Osteoblast (primary cell): ENCODE results near the gene SATB1. TPM values are rescaled to one million over a fixed set of nuclear protein-coding genes. Genes with fewer than 3 reads are reported as not detected.
A peak's percentile ranks its signal among the peaks of the same experiment; 100 is the strongest.

Experiments used
- DNase-seq: peaks from one replicate; pipeline ENCODE4 v3.0.0; 2011; ENCODE audit warnings: low spot score, mixed read lengths; ENCODE audit not compliant: insufficient read length; ENCODE audit errors: missing footprints
- H2AFZ ChIP-seq: 2 replicates; pipeline ENCODE4 v1.6.0; 2011; ENCODE audit warnings: mild to moderate bottlenecking, low read length
- H3K27ac ChIP-seq: 2 replicates; pipeline ENCODE4 v1.5.1; 2011; ENCODE audit warnings: mild to moderate bottlenecking, low read depth, low read length, moderate library complexity
- H3K27me3 ChIP-seq: 2 replicates; pipeline ENCODE4 v1.6.0; 2012; ENCODE audit warnings: mild to moderate bottlenecking, control low read depth, inconsistent platforms, low read length, moderate library complexity; ENCODE audit not compliant: insufficient read depth
- H3K36me3 ChIP-seq: 2 replicates; pipeline ENCODE4 v1.5.1; 2011; ENCODE audit warnings: mild to moderate bottlenecking, low read length, control low read depth, moderate library complexity; ENCODE audit not compliant: insufficient read depth
- H3K4me1 ChIP-seq: 2 replicates; pipeline ENCODE4 v1.5.1; 2011; ENCODE audit warnings: mild to moderate bottlenecking, low read length, control low read depth, moderate library complexity; ENCODE audit not compliant: insufficient read depth
- H3K4me2 ChIP-seq: 2 replicates; pipeline ENCODE4 v1.6.0; 2011; ENCODE audit warnings: mild to moderate bottlenecking, low read length; ENCODE audit not compliant: insufficient read depth
- H3K4me3 ChIP-seq: fragments of 200-600 bp; sonication (generic); 3 replicates; pipeline ENCODE4 v1.5.1; 2012; ENCODE audit warnings: mild to moderate bottlenecking, low read length, inconsistent platforms; ENCODE audit not compliant: insufficient read depth
- H3K79me2 ChIP-seq: 2 replicates; pipeline ENCODE4 v1.6.0; 2012; ENCODE audit warnings: mild to moderate bottlenecking, low read length, control low read depth, inconsistent platforms; ENCODE audit not compliant: insufficient read depth
- H3K9me3 ChIP-seq: 2 replicates; pipeline ENCODE4 v1.5.1; 2011; ENCODE audit warnings: low read depth, low read length, control low read depth
- H4K20me1 ChIP-seq: 2 replicates; pipeline ENCODE4 v1.6.0; 2012; ENCODE audit warnings: mild to moderate bottlenecking, low read length, control low read depth; ENCODE audit not compliant: insufficient read depth
- total RNA-seq: library from RNA; depleted of rRNA; stranded (reverse); fragments of >200 nt; gene quantifications from 2 replicates; pipeline ENCODE4 v1.2.3, GENCODE V29; 2012
- TF ChIP-seq, protein P1 (sequence below): IDR thresholded peaks from 2 replicates; pipeline ENCODE4 v1.5.1; 2011; ENCODE audit warnings: mild to moderate bottlenecking, low read depth, low read length, moderate library complexity; ENCODE audit errors: extremely low read depth

Gene SATB1
- total RNA-seq, 1 donor, result 29.0 TPM

DNA sequence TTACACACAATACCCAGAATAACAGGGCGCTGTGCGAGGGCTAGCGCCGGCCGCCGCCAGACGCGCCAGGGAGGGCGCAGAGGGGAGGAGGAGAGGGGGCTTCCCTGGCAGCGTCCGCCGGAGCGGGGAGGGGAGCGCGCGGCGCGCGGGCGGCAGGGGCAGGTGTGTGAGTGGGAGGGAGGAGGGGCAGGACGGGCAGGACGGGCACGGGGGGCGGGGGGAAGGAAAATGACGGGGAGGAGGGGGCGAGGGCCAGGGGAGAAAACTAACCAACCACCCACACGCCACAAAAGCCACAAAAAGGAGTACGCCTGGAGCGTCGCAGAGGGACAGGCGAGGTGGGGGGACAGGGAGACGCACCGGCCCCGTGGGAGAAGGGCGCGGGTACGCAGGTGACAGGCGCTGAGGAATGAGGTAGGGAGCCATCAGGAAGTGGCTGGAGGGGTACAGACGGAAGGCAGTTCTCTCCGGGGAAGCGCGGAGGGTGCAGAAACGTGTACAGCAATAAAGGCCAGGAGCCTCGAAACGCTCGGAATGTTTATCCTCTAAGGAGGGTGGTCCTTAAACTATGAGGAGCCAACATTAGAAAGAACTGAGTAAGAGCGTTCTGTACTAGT is 610 bp upstream of the SATB1 start:
- Histone ChIP-seq H3K79me2 (no peaks in the 10 kb centered on the region), H3K36me3 (no peaks in the 10 kb centered on the region), H3K9me3 (no peaks in the 10 kb centered on the region), H2AFZ (peak overlapping the region; percentile 82), H3K4me1 (no peaks in the 10 kb centered on the region), H3K4me3 (peak overlapping the region; percentile 88), H3K27me3 (peaks cover 10% of the 10 kb centered on the region), H3K4me2 (peak overlapping the region; percentile 87), H3K27ac (no peak overlapping the region), H4K20me1 (no peaks in the 10 kb centered on the region)
- TF ChIP-seq, protein P1, sequence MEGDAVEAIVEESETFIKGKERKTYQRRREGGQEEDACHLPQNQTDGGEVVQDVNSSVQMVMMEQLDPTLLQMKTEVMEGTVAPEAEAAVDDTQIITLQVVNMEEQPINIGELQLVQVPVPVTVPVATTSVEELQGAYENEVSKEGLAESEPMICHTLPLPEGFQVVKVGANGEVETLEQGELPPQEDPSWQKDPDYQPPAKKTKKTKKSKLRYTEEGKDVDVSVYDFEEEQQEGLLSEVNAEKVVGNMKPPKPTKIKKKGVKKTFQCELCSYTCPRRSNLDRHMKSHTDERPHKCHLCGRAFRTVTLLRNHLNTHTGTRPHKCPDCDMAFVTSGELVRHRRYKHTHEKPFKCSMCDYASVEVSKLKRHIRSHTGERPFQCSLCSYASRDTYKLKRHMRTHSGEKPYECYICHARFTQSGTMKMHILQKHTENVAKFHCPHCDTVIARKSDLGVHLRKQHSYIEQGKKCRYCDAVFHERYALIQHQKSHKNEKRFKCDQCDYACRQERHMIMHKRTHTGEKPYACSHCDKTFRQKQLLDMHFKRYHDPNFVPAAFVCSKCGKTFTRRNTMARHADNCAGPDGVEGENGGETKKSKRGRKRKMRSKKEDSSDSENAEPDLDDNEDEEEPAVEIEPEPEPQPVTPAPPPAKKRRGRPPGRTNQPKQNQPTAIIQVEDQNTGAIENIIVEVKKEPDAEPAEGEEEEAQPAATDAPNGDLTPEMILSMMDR, result no peak
- no peak for DNase-seq

DNA sequence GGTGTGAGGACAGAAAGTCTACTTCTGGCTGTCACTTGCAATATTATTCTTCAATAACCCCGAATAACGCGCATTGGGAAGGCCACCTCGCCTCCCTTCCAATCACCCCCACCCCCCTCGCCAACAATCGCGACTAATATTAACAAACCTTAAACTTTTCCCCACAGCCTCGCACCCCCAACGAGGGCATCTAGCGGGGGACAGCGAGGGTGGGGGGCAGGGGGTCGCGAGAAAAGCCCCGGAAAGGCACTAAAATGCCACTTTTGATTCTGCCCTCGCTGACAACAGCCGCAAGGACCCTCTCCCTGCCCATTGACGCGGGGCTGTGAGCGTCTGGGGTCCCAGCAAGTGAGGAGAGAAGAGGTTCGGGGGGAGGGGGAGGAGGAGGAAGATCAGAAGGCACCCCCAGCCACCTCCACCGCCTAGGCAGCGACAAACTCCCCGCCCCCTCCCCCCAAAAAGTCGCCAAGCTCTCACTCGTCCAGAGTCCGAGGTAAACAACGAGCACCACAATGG is 868 bp downstream of the SATB1 start:
- peaks cover 3% of the 10 kb centered on the region for H3K27me3 ChIP-seq
- H3K4me1 ChIP-seq, result no peaks in the 10 kb centered on the region
- no peaks in the 10 kb centered on the region for H3K36me3 ChIP-seq
- peak overlapping the region; percentile 97 for H3K4me2 ChIP-seq
- H4K20me1 ChIP-seq, result no peaks in the 10 kb centered on the region
- no peak for DNase-seq
- H3K27ac ChIP-seq, result no peak overlapping the region
- no peaks in the 10 kb centered on the region for H3K79me2 ChIP-seq
- H2AFZ ChIP-seq, result peak overlapping the region; percentile 92
- peak overlapping the region; percentile 88 for H3K4me3 ChIP-seq
- H3K9me3 ChIP-seq, result no peaks in the 10 kb centered on the region
- TF ChIP-seq, protein P1, result no peak

DNA sequence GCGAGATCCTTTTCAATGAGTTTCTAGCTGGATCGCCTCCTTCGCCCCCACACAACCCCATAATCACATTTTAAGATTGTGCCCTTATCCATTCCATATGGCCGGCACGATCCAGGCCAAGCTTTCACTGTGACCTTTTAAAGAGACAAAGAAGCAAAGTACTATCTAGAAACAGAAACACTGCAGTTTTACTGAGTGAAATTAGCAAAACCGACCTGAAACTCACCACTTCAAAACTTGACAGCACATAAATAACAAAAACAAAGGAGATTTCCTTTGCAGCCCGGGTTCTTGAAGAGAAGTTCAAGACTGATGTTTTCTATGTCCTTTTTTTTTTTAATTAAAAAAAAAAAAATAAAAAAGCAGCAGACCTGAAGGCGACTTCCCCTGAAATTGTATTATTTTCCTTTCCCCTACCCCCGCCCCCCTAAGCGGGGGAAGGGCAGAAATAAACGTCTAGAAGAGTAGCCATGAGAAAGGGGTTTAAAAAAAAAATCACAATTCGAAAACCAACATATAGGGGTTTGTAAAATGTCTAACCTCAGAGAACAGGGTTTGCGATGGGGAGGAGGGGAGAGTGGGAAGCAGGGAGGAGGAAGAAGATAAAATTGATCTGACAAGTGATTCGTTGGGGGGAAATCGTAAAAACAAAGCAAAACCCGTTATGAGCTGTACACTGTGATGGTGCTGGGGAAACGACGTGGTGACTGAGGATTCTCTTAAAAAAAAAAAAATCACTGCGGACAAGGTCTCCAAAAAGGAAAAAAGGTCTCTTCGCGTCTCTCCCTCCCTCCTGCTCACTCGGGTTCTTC is 1.5 kb downstream of the SATB1 start:
- no peaks in the 10 kb centered on the region for H3K4me1 ChIP-seq
- no peak for DNase-seq
- H3K4me3 ChIP-seq, result peak overlapping the region; percentile 88
- no peaks in the 10 kb centered on the region for H4K20me1 ChIP-seq
- peaks cover 3% of the 10 kb centered on the region for H3K27me3 ChIP-seq
- H3K27ac ChIP-seq, result no peak overlapping the region
- no peaks in the 10 kb centered on the region for H3K36me3 ChIP-seq
- peak overlapping the region; percentile 97 for H3K4me2 ChIP-seq
- TF ChIP-seq, protein P1, result no peak
- H3K9me3 ChIP-seq, result no peaks in the 10 kb centered on the region
- H3K79me2 ChIP-seq, result no peaks in the 10 kb centered on the region
- H2AFZ ChIP-seq, result peak overlapping the region; percentile 92

DNA sequence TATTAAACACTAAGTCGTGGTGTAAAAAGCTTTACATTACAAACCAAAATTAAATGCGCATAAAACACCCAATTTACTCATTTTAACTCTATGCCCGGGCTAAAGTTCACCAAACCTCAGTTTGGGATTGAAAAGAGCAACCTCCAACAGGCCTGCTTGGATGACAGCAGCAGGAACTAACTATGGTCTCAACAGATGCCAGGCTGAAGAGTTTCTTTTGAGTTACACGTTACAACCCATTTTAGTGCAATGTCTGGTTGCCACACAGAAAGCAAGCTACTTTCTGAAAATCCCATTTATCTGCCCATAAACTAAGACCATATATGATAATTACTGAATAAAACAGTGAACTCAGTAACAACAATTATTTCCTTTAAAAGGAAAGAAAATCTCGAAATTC is 2.2 kb downstream of the SATB1 start:
- H4K20me1 ChIP-seq, result no peaks in the 10 kb centered on the region
- H3K79me2 ChIP-seq, result no peaks in the 10 kb centered on the region
- DNase-seq, result no peak
- TF ChIP-seq, protein P1, result no peak
- no peaks in the 10 kb centered on the region for H3K36me3 ChIP-seq
- peak overlapping the region; percentile 39 for H2AFZ ChIP-seq
- no peak overlapping the region for H3K27ac ChIP-seq
- peak overlapping the region; percentile 97 for H3K4me2 ChIP-seq
- peak overlapping the region; percentile 88 for H3K4me3 ChIP-seq
- no peaks in the 10 kb centered on the region for H3K9me3 ChIP-seq
- H3K4me1 ChIP-seq, result no peaks in the 10 kb centered on the region
- H3K27me3 ChIP-seq, result peaks cover 3% of the 10 kb centered on the region
